ENCODE results near the gene TBRG4. TPM values are rescaled to one million over a fixed set of nuclear protein-coding genes. Genes with fewer than 3 reads are reported as not detected.

Gene TBRG4
- total RNA-seq, 1 donor from 2014 or later, result 216 TPM

DNA sequence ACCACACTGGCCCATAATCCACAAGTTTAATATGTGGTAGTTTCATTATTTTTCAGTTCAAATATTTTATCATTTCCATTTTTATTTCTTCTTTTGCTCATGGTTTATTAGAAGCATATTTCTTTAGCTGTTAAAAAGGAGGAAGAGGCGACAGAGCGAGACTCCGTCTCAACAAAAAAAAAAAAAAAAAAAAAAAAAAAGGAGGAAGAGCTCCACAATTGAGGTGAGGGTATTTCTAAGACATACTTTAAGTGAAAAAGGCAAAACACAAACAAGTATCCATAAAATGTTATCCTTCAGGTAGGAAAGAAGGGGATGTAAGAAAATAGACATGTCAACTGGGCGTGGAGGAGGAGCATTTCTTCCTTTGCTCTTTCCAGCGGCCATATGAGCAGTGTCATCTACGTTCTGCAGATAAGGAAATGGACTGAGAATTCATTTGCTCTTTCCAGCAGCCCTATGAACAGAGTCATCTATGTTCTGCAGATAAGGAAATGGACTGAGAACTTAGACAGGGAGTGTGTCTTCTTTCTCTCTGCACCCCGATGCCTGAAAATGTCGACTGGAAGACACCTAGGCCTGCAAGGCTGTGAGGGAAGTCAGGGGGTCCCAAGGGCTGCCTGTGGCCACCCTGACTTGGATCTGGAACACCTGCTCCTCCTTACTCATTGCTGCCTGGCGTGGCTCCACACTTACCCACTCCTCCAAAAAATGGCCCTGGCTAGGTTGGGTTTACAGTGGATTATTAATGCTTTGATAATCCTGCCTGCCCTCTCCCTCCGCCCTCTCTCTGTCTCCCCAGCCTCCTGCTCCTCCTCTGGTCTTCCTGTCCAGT lies 27.2 kb upstream of the TBRG4 start:
- Histone ChIP-seq H3K4me3 (no peak overlapping the region), H3K36me3 (no peaks in the 10 kb centered on the region), H3K27ac (no peak overlapping the region), H3K9me3 (no peaks in the 10 kb centered on the region), H3K4me1 (no peaks in the 10 kb centered on the region), H3K27me3 (no peaks in the 10 kb centered on the region)
- no peak for TF ChIP-seq CTCF (IDR thresholded peaks at IDR 0.05)
- no peak for DNase-seq (ENCODE audit: low spot score in 2 of 2)
- intact Hi-C loops (cut with DNase I), result loop anchor here (5.0 kb wide), 1 partner anchor 166 kb away; no protein-coding TSS in a partner anchor

- Histone ChIP-seq H3K4me1 (no peaks in the 10 kb centered on the region), H3K4me3 (no peak overlapping the region), H3K27me3 (no peaks in the 10 kb centered on the region), H3K9me3 (no peaks in the 10 kb centered on the region), H3K27ac (no peak overlapping the region), H3K36me3 (no peaks in the 10 kb centered on the region)
- intact Hi-C loops (cut with DNase I), result loop anchor here (2.0 to 5.0 kb wide), 2 partner anchors 164 to 280 kb away; no protein-coding TSS in a partner anchor
- peak; percentile 68 to 89 (median 72) for TF ChIP-seq CTCF (IDR thresholded peaks at IDR 0.05)
- DNase-seq (ENCODE audit: low spot score in 2 of 2), result no peak
These were observed 24.9 kb upstream of the TBRG4 start for GRCh38 chr7:45136106-45137060.

DNA sequence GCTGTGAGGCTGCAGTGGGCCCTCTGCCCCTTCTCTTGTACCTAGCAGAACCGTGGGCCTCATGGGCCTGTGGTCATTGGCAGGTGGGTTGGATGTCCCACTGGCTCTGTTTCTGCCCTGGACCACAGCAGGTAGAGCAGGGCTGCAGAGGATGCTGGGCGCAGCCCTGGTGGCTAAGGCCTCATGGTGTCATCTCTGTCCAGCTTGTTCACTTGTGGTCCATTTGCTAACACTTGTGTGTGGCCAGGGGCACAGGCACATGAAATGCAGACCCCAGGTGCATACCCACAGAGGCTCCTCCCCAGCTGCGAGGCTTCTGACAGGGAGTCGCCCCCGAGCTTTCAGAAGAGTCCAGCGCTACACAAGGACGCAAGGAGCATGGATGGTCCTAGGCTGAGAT lies 22.4 kb upstream of the TBRG4 start:
- intact Hi-C loops (cut with DNase I), result no loop called here
- Histone ChIP-seq H3K4me3 (no peak overlapping the region), H3K9me3 (no peaks in the 10 kb centered on the region), H3K27ac (no peak overlapping the region), H3K36me3 (no peaks in the 10 kb centered on the region), H3K27me3 (no peaks in the 10 kb centered on the region), H3K4me1 (no peaks in the 10 kb centered on the region)
- TF ChIP-seq CTCF (IDR thresholded peaks at IDR 0.05), result no peak
- DNase-seq (ENCODE audit: low spot score in 2 of 2), result no peak

DNA sequence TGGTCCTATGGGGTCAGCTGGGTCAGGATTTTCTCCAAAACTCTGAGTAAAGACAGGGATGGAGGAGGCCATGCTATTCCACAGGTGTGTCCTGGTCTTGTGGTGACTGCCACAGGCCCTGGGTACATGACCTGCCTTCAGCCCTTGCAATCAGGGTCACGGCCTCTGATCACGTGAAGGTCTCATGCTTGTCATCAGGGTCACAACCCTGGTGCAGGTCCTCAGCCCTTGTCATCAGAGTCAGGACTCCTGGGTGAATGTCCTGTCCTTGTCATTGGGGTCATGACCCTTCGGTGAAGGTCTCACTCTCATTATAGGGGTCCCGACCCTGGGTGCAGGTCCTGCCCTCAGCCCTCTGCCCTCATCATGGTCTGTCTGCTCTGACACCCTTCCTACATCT lies 21.9 kb upstream of the TBRG4 start:
- no peak for TF ChIP-seq CTCF (IDR thresholded peaks at IDR 0.05)
- Histone ChIP-seq H3K27me3 (no peaks in the 10 kb centered on the region), H3K9me3 (no peaks in the 10 kb centered on the region), H3K4me1 (no peaks in the 10 kb centered on the region), H3K36me3 (no peaks in the 10 kb centered on the region), H3K27ac (no peak overlapping the region), H3K4me3 (no peak overlapping the region)
- DNase-seq (ENCODE audit: low spot score in 2 of 2), result no peak
- intact Hi-C loops (cut with DNase I), result no loop called here

GRCh38 chr7:45132708-45133320 lies 21.3 kb upstream of the TBRG4 start:
- no peaks in the 10 kb centered on the region for H3K36me3 ChIP-seq
- no peak overlapping the region for H3K27ac ChIP-seq
- H3K27me3 ChIP-seq, result no peaks in the 10 kb centered on the region
- no peak for DNase-seq (ENCODE audit: low spot score in 2 of 2)
- H3K4me1 ChIP-seq, result no peaks in the 10 kb centered on the region
- H3K9me3 ChIP-seq, result no peaks in the 10 kb centered on the region
- intact Hi-C loops (cut with DNase I), result no loop called here
- TF ChIP-seq CTCF (IDR thresholded peaks at IDR 0.05), result no peak
- no peak overlapping the region for H3K4me3 ChIP-seq
